HEK293 (cell line): ENCODE results near the gene HMCN1.

Experiments
- CTCF ChIA-PET: fragments of 350-600 bp; formaldehyde crosslinking; extraction: SDS; loops from one replicate; lab custom pipeline; 2021; ENCODE audit warnings: antibody characterized with exemption; lab: Yijun Ruan, JAX
- POLR2A ChIA-PET: fragments of 300-600 bp; formaldehyde crosslinking; extraction: SDS; loops from one replicate; lab custom pipeline; 2020; ENCODE audit warnings: antibody characterized with exemption, inconsistent platforms; lab: Yijun Ruan, JAX
- H3K27ac ChIP-seq: fragments of 200-500 bp; sonication (Bioruptor generic); 2 replicates; pipeline ENCODE4 v1.5.1; 2014; ENCODE audit warnings: low read depth, low read length, control low read depth, inconsistent platforms; ENCODE audit errors: extremely low read depth
- H3K36me3 ChIP-seq, 2 experiments: fragments of 200-500 bp in 1 of 2; sonication (Bioruptor generic) in 1 of 2; 1 replicate in 1 of 2; 2 replicates in 1 of 2; pipeline ENCODE4 v1.5.1; 2014 to 2017; ENCODE audit warnings: inconsistent platforms in 2 of 2, low read length in 2 of 2; ENCODE audit not compliant: control insufficient read depth in 2 of 2, insufficient read depth in 1 of 2
- H3K4me1 ChIP-seq: fragments of 200-500 bp; sonication (Bioruptor generic); 2 replicates; pipeline ENCODE4 v1.5.1; 2014; ENCODE audit warnings: mild to moderate bottlenecking, low read length, inconsistent platforms; ENCODE audit not compliant: control insufficient read depth, insufficient read depth
- H3K4me3 ChIP-seq: 2 replicates; pipeline ENCODE4 v1.5.1; 2011; ENCODE audit warnings: low read depth, mild to moderate bottlenecking, control low read depth, low read length, moderate library complexity
- H3K9me3 ChIP-seq: fragments of 200-500 bp; sonication (Bioruptor generic); 2 replicates; pipeline ENCODE4 v1.5.1; 2014; ENCODE audit warnings: low read depth, low read length, inconsistent platforms; ENCODE audit not compliant: control insufficient read depth, insufficient read depth
- EGR2 ChIP-seq: fragments of 450-650 bp; formaldehyde crosslinking; IDR thresholded peaks from 2 replicates; pipeline ENCODE4 v1.5.1; 2016; ENCODE audit warnings: low read depth, missing biosample characterization, missing genetic modification characterization
- GFI1B ChIP-seq: fragments of 450-650 bp; formaldehyde crosslinking; IDR thresholded peaks from 2 replicates; pipeline ENCODE4 v1.5.1; 2016; ENCODE audit warnings: missing biosample characterization, missing genetic modification characterization
- GLIS2 ChIP-seq: fragments of 450-650 bp; formaldehyde crosslinking; IDR thresholded peaks from 2 replicates; pipeline ENCODE4 v1.5.1; 2016; ENCODE audit warnings: missing biosample characterization, missing genetic modification characterization
- HOXA7 ChIP-seq: sonication (generic); formaldehyde crosslinking; IDR thresholded peaks from 2 replicates; pipeline ENCODE4 v1.8.1; 2022; ENCODE audit warnings: missing genetic modification reagents, borderline replicate concordance
- HOXC10 ChIP-seq: sonication (generic); formaldehyde crosslinking; IDR thresholded peaks from 2 replicates; pipeline ENCODE4 v1.8.1; 2023; ENCODE audit warnings: mild to moderate bottlenecking, missing genetic modification reagents
- IKZF3 ChIP-seq: fragments of 450-650 bp; IDR thresholded peaks from 2 replicates; pipeline ENCODE4 v1.5.0; 2018; ENCODE audit warnings: missing biosample characterization, mild to moderate bottlenecking, missing genetic modification characterization, moderate library complexity
- KLF1 ChIP-seq: fragments of 450-650 bp; formaldehyde crosslinking; IDR thresholded peaks from 2 replicates; pipeline ENCODE4 v1.5.1; 2016; ENCODE audit warnings: missing biosample characterization, missing genetic modification characterization
- KLF8 ChIP-seq: fragments of 450-650 bp; formaldehyde crosslinking; IDR thresholded peaks from 2 replicates; pipeline ENCODE4 v1.5.1; 2016; ENCODE audit warnings: missing biosample characterization, missing genetic modification characterization
- OSR2 ChIP-seq: fragments of 450-650 bp; formaldehyde crosslinking; IDR thresholded peaks from 2 replicates; pipeline ENCODE4 v1.5.1; 2016; ENCODE audit warnings: missing biosample characterization, missing genetic modification characterization
- PRDM6 ChIP-seq: fragments of 450-650 bp; formaldehyde crosslinking; IDR thresholded peaks from 2 replicates; pipeline ENCODE4 v1.5.1; 2017; ENCODE audit warnings: missing biosample characterization, missing genetic modification characterization
- ZFHX2 ChIP-seq: fragments of 450-650 bp; formaldehyde crosslinking; conservative IDR thresholded peaks from 2 replicates; pipeline ENCODE4 v1.5.1; 2016; ENCODE audit warnings: missing biosample characterization, missing genetic modification characterization
- ZNF121 ChIP-seq: fragments of 450-650 bp; formaldehyde crosslinking; IDR thresholded peaks from 2 replicates; pipeline ENCODE4 v1.5.1; 2016; ENCODE audit warnings: missing biosample characterization, missing genetic modification characterization
- ZNF146 ChIP-seq: fragments of 450-650 bp; formaldehyde crosslinking; IDR thresholded peaks from 2 replicates; pipeline ENCODE4 v1.5.1; 2016; ENCODE audit warnings: missing biosample characterization, missing genetic modification characterization
- ZNF175 ChIP-seq: fragments of 450-650 bp; formaldehyde crosslinking; IDR thresholded peaks from 2 replicates; pipeline ENCODE4 v1.5.1; 2016; ENCODE audit warnings: missing biosample characterization, missing genetic modification characterization
- ZNF2 ChIP-seq: fragments of 450-650 bp; formaldehyde crosslinking; IDR thresholded peaks from 2 replicates; pipeline ENCODE4 v1.5.1; 2016; ENCODE audit warnings: missing biosample characterization, missing genetic modification characterization
- ZNF214 ChIP-seq: fragments of 450-650 bp; formaldehyde crosslinking; IDR thresholded peaks from 2 replicates; pipeline ENCODE4 v1.5.1; 2017; ENCODE audit warnings: missing biosample characterization, mild to moderate bottlenecking, missing genetic modification characterization, borderline replicate concordance
- ZNF311 ChIP-seq: fragments of 450-650 bp; formaldehyde crosslinking; IDR thresholded peaks from 2 replicates; pipeline ENCODE4 v1.5.1; 2017; ENCODE audit warnings: missing biosample characterization, missing genetic modification characterization, borderline replicate concordance
- ZNF350 ChIP-seq: fragments of 450-650 bp; formaldehyde crosslinking; IDR thresholded peaks from 2 replicates; pipeline ENCODE4 v1.5.0; 2017; ENCODE audit warnings: missing biosample characterization, mild to moderate bottlenecking, missing genetic modification characterization
- ZNF391 ChIP-seq: fragments of 450-650 bp; formaldehyde crosslinking; IDR thresholded peaks from 2 replicates; pipeline ENCODE4 v1.5.1; 2016; ENCODE audit warnings: low read depth, missing biosample characterization, missing genetic modification characterization, borderline replicate concordance
- ZNF404 ChIP-seq: fragments of 450-650 bp; formaldehyde crosslinking; IDR thresholded peaks from 2 replicates; pipeline ENCODE4 v1.5.1; 2017; ENCODE audit warnings: missing biosample characterization, missing genetic modification characterization
- ZNF423 ChIP-seq: fragments of 450-650 bp; formaldehyde crosslinking; IDR thresholded peaks from 2 replicates; pipeline ENCODE4 v1.5.1; 2016; ENCODE audit warnings: missing biosample characterization, missing genetic modification characterization
- ZNF501 ChIP-seq: fragments of 450-650 bp; formaldehyde crosslinking; IDR thresholded peaks from 2 replicates; pipeline ENCODE4 v1.5.1; 2016; ENCODE audit warnings: missing biosample characterization, missing genetic modification characterization
- ZNF514 ChIP-seq: fragments of 450-650 bp; formaldehyde crosslinking; IDR thresholded peaks from 2 replicates; pipeline ENCODE4 v1.5.1; 2016; ENCODE audit warnings: missing biosample characterization, missing genetic modification characterization
- ZNF558 ChIP-seq: fragments of 450-650 bp; formaldehyde crosslinking; IDR thresholded peaks from 2 replicates; pipeline ENCODE4 v1.5.1; 2016; ENCODE audit warnings: missing biosample characterization, missing genetic modification characterization
- ZNF561 ChIP-seq: fragments of 450-650 bp; IDR thresholded peaks from 2 replicates; pipeline ENCODE4 v1.5.1; 2018; ENCODE audit warnings: missing biosample characterization, missing genetic modification characterization, borderline replicate concordance
- ZNF645 ChIP-seq: fragments of 450-650 bp; formaldehyde crosslinking; IDR thresholded peaks from 2 replicates; pipeline ENCODE4; 2016; ENCODE audit warnings: missing biosample characterization, missing genetic modification characterization
- ZNF654 ChIP-seq: fragments of 450-650 bp; formaldehyde crosslinking; IDR thresholded peaks from 2 replicates; pipeline ENCODE4 v1.5.1; 2016; ENCODE audit warnings: low read depth, missing biosample characterization, missing genetic modification characterization
- ZNF785 ChIP-seq: fragments of 450-650 bp; formaldehyde crosslinking; IDR thresholded peaks from 2 replicates; pipeline ENCODE4 v1.5.1; 2016; ENCODE audit warnings: missing biosample characterization, missing genetic modification characterization
- ZNF830 ChIP-seq: fragments of 450-650 bp; IDR thresholded peaks from 2 replicates; pipeline ENCODE4 v1.5.0; 2018; ENCODE audit warnings: missing biosample characterization, missing genetic modification characterization, low read depth, mild to moderate bottlenecking, moderate library complexity
- ZNF837 ChIP-seq: fragments of 450-650 bp; formaldehyde crosslinking; IDR thresholded peaks from 2 replicates; pipeline ENCODE4 v1.5.1; 2016; ENCODE audit warnings: missing biosample characterization, missing genetic modification characterization
- ZSCAN16 ChIP-seq: fragments of 450-650 bp; formaldehyde crosslinking; IDR thresholded peaks from 2 replicates; pipeline ENCODE4 v1.5.1; 2016; ENCODE audit warnings: missing biosample characterization, missing genetic modification characterization

Gene HMCN1

GRCh38 chr1:186139701-186140100 lies 405.5 kb downstream of the HMCN1 start (continued):
- TF ChIP-seq KLF1 (tag by site-specific recombination): no peak
- no peak for TF ChIP-seq GLIS2 (tag by site-specific recombination)
- TF ChIP-seq, all 188 proteins: peak for 0

- ChIA-PET CTCF (no interaction called here), POLR2A (no interaction called here)
- Histone ChIP-seq H3K4me3 (no peak overlapping the region), H3K27ac (no peak overlapping the region), H3K9me3 (no peaks in the 10 kb centered on the region), H3K36me3 (no peaks in the 10 kb centered on the region), H3K4me1 (no peaks in the 10 kb centered on the region)
- TF ChIP-seq ZNF146 (peak; percentile 70), ZNF558 (no peak)
Observed at GRCh38 chr1:186142159-186142558, 408.0 kb downstream of the HMCN1 start.

GRCh38 chr1:186142916-186143315 lies 408.7 kb downstream of the HMCN1 start:
- no peaks in the 10 kb centered on the region for H3K9me3 ChIP-seq
- H3K4me3 ChIP-seq: no peak overlapping the region
- H3K27ac ChIP-seq: no peak overlapping the region
- H3K4me1 ChIP-seq: no peaks in the 10 kb centered on the region
- TF ChIP-seq OSR2 (tag by site-specific recombination) (no peak), GFI1B (tag by site-specific recombination) (no peak), HOXA7 (CRISPR knock-in tag) (no peak), ZNF311 (tag by site-specific recombination) (no peak), ZNF423 (tag by site-specific recombination) (no peak), ZNF837 (no peak), ZNF404 (tag by site-specific recombination) (no peak), ZNF391 (tag by site-specific recombination) (no peak), PRDM6 (tag by site-specific recombination) (no peak), ZNF2 (tag by site-specific recombination) (no peak), ZNF514 (tag by site-specific recombination) (no peak), KLF1 (tag by site-specific recombination) (no peak), ZNF214 (tag by site-specific recombination) (no peak), KLF8 (tag by site-specific recombination) (no peak), ZNF350 (tag by site-specific recombination) (no peak), HOXC10 (no peak), ZNF175 (tag by site-specific recombination) (no peak), ZNF561 (no peak)
- TF ChIP-seq, all 188 proteins: peak for 0
- CTCF ChIA-PET: interaction anchor here (0.6 kb wide), 1 partner anchor 10 kb away, joined by 4 read pairs; no protein-coding TSS in a partner anchor
- POLR2A ChIA-PET: no interaction called here
- H3K36me3 ChIP-seq: no peaks in the 10 kb centered on the region

- CTCF ChIA-PET: interaction anchor here (0.6 kb wide), 2 partner anchors 10 to 391 kb away, joined by 4 read pairs; no protein-coding TSS in a partner anchor
- Histone ChIP-seq H3K4me3 (no peak overlapping the region), H3K9me3 (no peaks in the 10 kb centered on the region), H3K4me1 (no peaks in the 10 kb centered on the region), H3K27ac (no peak overlapping the region), H3K36me3 (no peaks in the 10 kb centered on the region)
- POLR2A ChIA-PET: no interaction called here
- TF ChIP-seq ZFHX2 (tag by site-specific recombination) (no peak), EGR2 (tag by site-specific recombination) (no peak), ZNF2 (tag by site-specific recombination) (no peak), ZNF645 (tag by site-specific recombination) (no peak), IKZF3 (no peak), ZNF121 (tag by site-specific recombination) (no peak), ZNF501 (tag by site-specific recombination) (no peak), ZNF785 (tag by site-specific recombination) (no peak), ZNF654 (no peak), ZNF830 (no peak), ZSCAN16 (tag by site-specific recombination) (no peak)
Observed at GRCh38 chr1:186143481-186143880, 409.3 kb downstream of the HMCN1 start.
